Measurements from ENCODE around the gene TM9SF2. TPM values are rescaled to one million over a fixed set of nuclear protein-coding genes. Genes with fewer than 3 reads are reported as not detected.
A peak's percentile ranks its signal among the peaks of the same experiment; 100 is the strongest.

TM9SF2 gene
- total and polyA plus RNA-seq, 9 of the 15 experiments (the other 6 are each of a cell fraction or from before 2014, with no cell fraction given) = 23.3 to 83.2 (median 55.1) TPM

DNA sequence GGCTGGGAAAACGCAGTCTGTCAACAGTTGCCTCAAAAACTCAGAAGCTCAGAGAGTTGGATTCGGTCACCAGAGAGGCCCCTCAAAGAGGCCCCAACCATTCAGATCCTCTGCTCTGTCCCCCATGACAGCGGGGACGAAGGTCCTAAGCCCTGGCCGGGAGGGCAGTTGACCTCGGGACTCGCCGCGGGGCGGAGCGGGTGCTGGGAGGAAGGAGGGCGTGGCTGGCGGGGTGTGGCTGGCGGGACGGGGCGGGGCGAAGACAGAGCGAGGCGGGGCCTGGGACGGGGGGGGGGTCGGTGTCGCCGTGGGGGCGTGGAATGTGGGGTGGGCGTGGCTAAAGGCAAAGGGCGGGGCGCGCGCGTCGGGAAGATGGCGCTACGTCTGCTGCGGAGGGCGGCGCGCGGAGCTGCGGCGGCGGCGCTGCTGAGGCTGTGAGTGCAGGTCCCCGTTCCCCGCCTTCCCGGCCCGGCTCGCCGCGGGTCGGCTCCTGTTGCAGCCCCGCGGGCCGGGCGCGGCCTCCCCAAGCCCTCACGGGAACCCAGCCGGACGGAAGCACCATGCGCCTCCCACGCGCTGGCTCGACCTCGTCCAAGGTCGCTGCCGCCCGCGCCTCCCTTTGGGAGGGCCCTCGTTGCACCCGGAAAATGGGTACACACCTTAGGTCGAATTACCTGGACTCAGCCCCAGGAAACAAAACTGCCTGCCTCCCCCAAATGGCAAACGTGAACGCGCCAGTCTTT is 105.2 kb downstream of the TM9SF2 start, which contains the start of gene CLYBL (continued):
- TF ChIP-seq RBBP5 (IDR thresholded peaks at IDR 0.05; ENCODE audit: borderline replicate concordance, insufficient read depth, low read length, poor library complexity, severe bottlenecking) = peak; percentile 76
- TF ChIP-seq, protein P1, sequence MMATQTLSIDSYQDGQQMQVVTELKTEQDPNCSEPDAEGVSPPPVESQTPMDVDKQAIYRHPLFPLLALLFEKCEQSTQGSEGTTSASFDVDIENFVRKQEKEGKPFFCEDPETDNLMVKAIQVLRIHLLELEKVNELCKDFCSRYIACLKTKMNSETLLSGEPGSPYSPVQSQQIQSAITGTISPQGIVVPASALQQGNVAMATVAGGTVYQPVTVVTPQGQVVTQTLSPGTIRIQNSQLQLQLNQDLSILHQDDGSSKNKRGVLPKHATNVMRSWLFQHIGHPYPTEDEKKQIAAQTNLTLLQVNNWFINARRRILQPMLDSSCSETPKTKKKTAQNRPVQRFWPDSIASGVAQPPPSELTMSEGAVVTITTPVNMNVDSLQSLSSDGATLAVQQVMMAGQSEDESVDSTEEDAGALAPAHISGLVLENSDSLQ (IDR thresholded peaks at IDR 0.05) = no peak
- TF ChIP-seq SRF (CRISPR knock-in tag; IDR thresholded peaks at IDR 0.05) = no peak
- TF ChIP-seq, protein P2, sequence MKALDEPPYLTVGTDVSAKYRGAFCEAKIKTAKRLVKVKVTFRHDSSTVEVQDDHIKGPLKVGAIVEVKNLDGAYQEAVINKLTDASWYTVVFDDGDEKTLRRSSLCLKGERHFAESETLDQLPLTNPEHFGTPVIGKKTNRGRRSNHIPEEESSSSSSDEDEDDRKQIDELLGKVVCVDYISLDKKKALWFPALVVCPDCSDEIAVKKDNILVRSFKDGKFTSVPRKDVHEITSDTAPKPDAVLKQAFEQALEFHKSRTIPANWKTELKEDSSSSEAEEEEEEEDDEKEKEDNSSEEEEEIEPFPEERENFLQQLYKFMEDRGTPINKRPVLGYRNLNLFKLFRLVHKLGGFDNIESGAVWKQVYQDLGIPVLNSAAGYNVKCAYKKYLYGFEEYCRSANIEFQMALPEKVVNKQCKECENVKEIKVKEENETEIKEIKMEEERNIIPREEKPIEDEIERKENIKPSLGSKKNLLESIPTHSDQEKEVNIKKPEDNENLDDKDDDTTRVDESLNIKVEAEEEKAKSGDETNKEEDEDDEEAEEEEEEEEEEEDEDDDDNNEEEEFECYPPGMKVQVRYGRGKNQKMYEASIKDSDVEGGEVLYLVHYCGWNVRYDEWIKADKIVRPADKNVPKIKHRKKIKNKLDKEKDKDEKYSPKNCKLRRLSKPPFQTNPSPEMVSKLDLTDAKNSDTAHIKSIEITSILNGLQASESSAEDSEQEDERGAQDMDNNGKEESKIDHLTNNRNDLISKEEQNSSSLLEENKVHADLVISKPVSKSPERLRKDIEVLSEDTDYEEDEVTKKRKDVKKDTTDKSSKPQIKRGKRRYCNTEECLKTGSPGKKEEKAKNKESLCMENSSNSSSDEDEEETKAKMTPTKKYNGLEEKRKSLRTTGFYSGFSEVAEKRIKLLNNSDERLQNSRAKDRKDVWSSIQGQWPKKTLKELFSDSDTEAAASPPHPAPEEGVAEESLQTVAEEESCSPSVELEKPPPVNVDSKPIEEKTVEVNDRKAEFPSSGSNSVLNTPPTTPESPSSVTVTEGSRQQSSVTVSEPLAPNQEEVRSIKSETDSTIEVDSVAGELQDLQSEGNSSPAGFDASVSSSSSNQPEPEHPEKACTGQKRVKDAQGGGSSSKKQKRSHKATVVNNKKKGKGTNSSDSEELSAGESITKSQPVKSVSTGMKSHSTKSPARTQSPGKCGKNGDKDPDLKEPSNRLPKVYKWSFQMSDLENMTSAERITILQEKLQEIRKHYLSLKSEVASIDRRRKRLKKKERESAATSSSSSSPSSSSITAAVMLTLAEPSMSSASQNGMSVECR (CRISPR knock-in tag; IDR thresholded peaks at IDR 0.05) = peak; percentile 53; the same call in 1 of the 2 replicates
- TF ChIP-seq BRCA1 (IDR thresholded peaks at IDR 0.05) = no peak
- no peak for TF ChIP-seq BRCA1 (CRISPR knock-in tag; IDR thresholded peaks at IDR 0.05)
- peak; percentile 33; the same call in 1 of the 2 replicates for TF ChIP-seq PML (IDR thresholded peaks at IDR 0.05; ENCODE audit: low read length)
- TF ChIP-seq XRCC5 (IDR thresholded peaks at IDR 0.05; ENCODE audit: low read depth, low read length) = 0 out of 2 replicates have a peak, but pooled peaks have one; percentile 18
- TF ChIP-seq THRB (CRISPR knock-in tag; conservative IDR thresholded peaks at IDR 0.05) = no peak
- 0 out of 2 replicates have a peak, but pooled peaks have one; percentile 29 for TF ChIP-seq GABPA (tag; conservative IDR thresholded peaks at IDR 0.05; ENCODE audit: low read depth)
- no peak for TF ChIP-seq SMARCA5 (IDR thresholded peaks at IDR 0.05)
- TF ChIP-seq RHOXF2B (CRISPR knock-in tag; conservative IDR thresholded peaks at IDR 0.05) = no peak
- no peak for TF ChIP-seq OTX1 (CRISPR knock-in tag; IDR thresholded peaks at IDR 0.05)
- TF ChIP-seq NR2C1 (IDR thresholded peaks at IDR 0.05) = no peak
- 0 out of 2 replicates have a peak, but pooled peaks have one; percentile 27 for TF ChIP-seq NR2C1 (tag; IDR thresholded peaks at IDR 0.05)
- TF ChIP-seq HNRNPL (IDR thresholded peaks at IDR 0.05; ENCODE audit: low read depth, low read length) = no peak
- TF ChIP-seq, protein P3, sequence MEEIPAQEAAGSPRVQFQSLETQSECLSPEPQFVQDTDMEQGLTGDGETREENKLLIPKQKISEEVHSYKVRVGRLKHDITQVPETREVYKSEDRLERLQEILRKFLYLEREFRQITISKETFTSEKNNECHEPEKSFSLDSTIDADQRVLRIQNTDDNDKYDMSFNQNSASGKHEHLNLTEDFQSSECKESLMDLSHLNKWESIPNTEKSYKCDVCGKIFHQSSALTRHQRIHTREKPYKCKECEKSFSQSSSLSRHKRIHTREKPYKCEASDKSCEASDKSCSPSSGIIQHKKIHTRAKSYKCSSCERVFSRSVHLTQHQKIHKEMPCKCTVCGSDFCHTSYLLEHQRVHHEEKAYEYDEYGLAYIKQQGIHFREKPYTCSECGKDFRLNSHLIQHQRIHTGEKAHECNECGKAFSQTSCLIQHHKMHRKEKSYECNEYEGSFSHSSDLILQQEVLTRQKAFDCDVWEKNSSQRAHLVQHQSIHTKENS (CRISPR knock-in tag; IDR thresholded peaks at IDR 0.05) = no peak
- peak; percentile 91 for TF ChIP-seq POLR2G (IDR thresholded peaks at IDR 0.05; ENCODE audit: low read depth, low read length)
- TF ChIP-seq IRF2 (CRISPR knock-in tag; IDR thresholded peaks at IDR 0.05) = no peak
- TF ChIP-seq POLR2B (IDR thresholded peaks at IDR 0.05; ENCODE audit: low read depth, partially characterized antibody) = no peak
- TF ChIP-seq MTF1 (CRISPR knock-in tag; IDR thresholded peaks at IDR 0.05; ENCODE audit: borderline replicate concordance) = no peak
